HEK293 (cell line): ENCODE data around the gene PDCL2.

Experiments used
- CTCF ChIA-PET: fragments of 350-600 bp; formaldehyde crosslinking; extraction: SDS; loops from one replicate; lab custom pipeline; 2021; ENCODE audit warnings: antibody characterized with exemption; lab: Yijun Ruan, JAX
- POLR2A ChIA-PET: fragments of 300-600 bp; formaldehyde crosslinking; extraction: SDS; loops from one replicate; lab custom pipeline; 2020; ENCODE audit warnings: antibody characterized with exemption, inconsistent platforms; lab: Yijun Ruan, JAX
- H3K27ac ChIP-seq: fragments of 200-500 bp; sonication (Bioruptor generic); 2 replicates; pipeline ENCODE4 v1.5.1; 2014; ENCODE audit warnings: low read depth, low read length, control low read depth, inconsistent platforms; ENCODE audit errors: extremely low read depth
- H3K36me3 ChIP-seq, 2 experiments: fragments of 200-500 bp in 1 of 2; sonication (Bioruptor generic) in 1 of 2; 1 replicate in 1 of 2; 2 replicates in 1 of 2; pipeline ENCODE4 v1.5.1; 2014 to 2017; ENCODE audit warnings: inconsistent platforms in 2 of 2, low read length in 2 of 2; ENCODE audit not compliant: control insufficient read depth in 2 of 2, insufficient read depth in 1 of 2
- H3K4me1 ChIP-seq: fragments of 200-500 bp; sonication (Bioruptor generic); 2 replicates; pipeline ENCODE4 v1.5.1; 2014; ENCODE audit warnings: mild to moderate bottlenecking, low read length, inconsistent platforms; ENCODE audit not compliant: control insufficient read depth, insufficient read depth
- H3K4me3 ChIP-seq: 2 replicates; pipeline ENCODE4 v1.5.1; 2011; ENCODE audit warnings: low read depth, mild to moderate bottlenecking, control low read depth, low read length, moderate library complexity
- H3K9me3 ChIP-seq: fragments of 200-500 bp; sonication (Bioruptor generic); 2 replicates; pipeline ENCODE4 v1.5.1; 2014; ENCODE audit warnings: low read depth, low read length, inconsistent platforms; ENCODE audit not compliant: control insufficient read depth, insufficient read depth
- BCL11B ChIP-seq: fragments of 450-650 bp; formaldehyde crosslinking; IDR thresholded peaks from 2 replicates; pipeline ENCODE4 v1.5.1; 2016; ENCODE audit warnings: low read depth, missing biosample characterization, missing genetic modification characterization
- GLIS1 ChIP-seq: fragments of 450-650 bp; formaldehyde crosslinking; IDR thresholded peaks from 2 replicates; pipeline ENCODE4 v1.5.1; 2016; ENCODE audit warnings: missing biosample characterization, missing genetic modification characterization
- IKZF3 ChIP-seq: fragments of 450-650 bp; IDR thresholded peaks from 2 replicates; pipeline ENCODE4 v1.5.0; 2018; ENCODE audit warnings: missing biosample characterization, mild to moderate bottlenecking, missing genetic modification characterization, moderate library complexity
- MYNN ChIP-seq: fragments of 450-650 bp; formaldehyde crosslinking; IDR thresholded peaks from 2 replicates; pipeline ENCODE4 v1.5.1; 2016; ENCODE audit warnings: missing biosample characterization, missing genetic modification characterization, borderline replicate concordance
- SP7 ChIP-seq: fragments of 450-650 bp; formaldehyde crosslinking; IDR thresholded peaks from 2 replicates; pipeline ENCODE4 v1.5.1; 2016; ENCODE audit warnings: missing biosample characterization, missing genetic modification characterization
- TRIM28 ChIP-seq: IDR thresholded peaks from 2 replicates; pipeline ENCODE4 v1.6.1; 2011; ENCODE audit warnings: low read length, control low read depth, borderline replicate concordance
- ZBTB17 ChIP-seq: fragments of 450-650 bp; formaldehyde crosslinking; IDR thresholded peaks from 2 replicates; pipeline ENCODE4 v1.5.1; 2016; ENCODE audit warnings: missing biosample characterization, missing genetic modification characterization
- ZBTB7A ChIP-seq: fragments of 450-650 bp; formaldehyde crosslinking; IDR thresholded peaks from 2 replicates; pipeline ENCODE4 v1.5.1; 2016; ENCODE audit warnings: low read depth, missing biosample characterization, missing genetic modification characterization
- ZNF324 ChIP-seq: fragments of 450-650 bp; formaldehyde crosslinking; IDR thresholded peaks from 2 replicates; pipeline ENCODE4 v1.5.1; 2016; ENCODE audit warnings: missing biosample characterization, missing genetic modification characterization
- ZNF350 ChIP-seq: fragments of 450-650 bp; formaldehyde crosslinking; IDR thresholded peaks from 2 replicates; pipeline ENCODE4 v1.5.0; 2017; ENCODE audit warnings: missing biosample characterization, mild to moderate bottlenecking, missing genetic modification characterization
- ZNF366 ChIP-seq: fragments of 450-650 bp; formaldehyde crosslinking; conservative IDR thresholded peaks from 2 replicates; pipeline ENCODE4 v1.5.1; 2016; ENCODE audit warnings: missing biosample characterization, missing genetic modification characterization
- ZNF561 ChIP-seq: fragments of 450-650 bp; IDR thresholded peaks from 2 replicates; pipeline ENCODE4 v1.5.1; 2018; ENCODE audit warnings: missing biosample characterization, missing genetic modification characterization, borderline replicate concordance
- ZNF670 ChIP-seq: fragments of 450-650 bp; formaldehyde crosslinking; IDR thresholded peaks from 2 replicates; pipeline ENCODE4 v1.5.1; 2016; ENCODE audit warnings: missing biosample characterization, missing genetic modification characterization, low read depth
- TF ChIP-seq, protein P1 (sequence below): fragments of 450-650 bp; formaldehyde crosslinking; IDR thresholded peaks from 2 replicates; pipeline ENCODE4 v1.5.1; 2016; ENCODE audit warnings: missing biosample characterization, missing genetic modification characterization
- TF ChIP-seq, protein P2 (sequence below): fragments of 450-650 bp; formaldehyde crosslinking; IDR thresholded peaks from 2 replicates; pipeline ENCODE4 v1.5.1; 2016; ENCODE audit warnings: missing biosample characterization, missing genetic modification characterization
- TF ChIP-seq, protein P3 (sequence below): fragments of 450-650 bp; formaldehyde crosslinking; IDR thresholded peaks from 2 replicates; pipeline ENCODE4 v1.5.1; 2016; ENCODE audit warnings: missing biosample characterization, missing genetic modification characterization
- TF ChIP-seq, protein P4 (sequence below): fragments of 450-650 bp; formaldehyde crosslinking; IDR thresholded peaks from 2 replicates; pipeline ENCODE4 v1.5.1; 2016; ENCODE audit warnings: missing biosample characterization, missing genetic modification characterization
- TF ChIP-seq, protein P5 (sequence below): fragments of 450-650 bp; formaldehyde crosslinking; IDR thresholded peaks from 2 replicates; pipeline ENCODE4 v1.5.1; 2017; ENCODE audit warnings: missing biosample characterization, missing genetic modification characterization
- TF ChIP-seq, protein P6 (sequence below): fragments of 450-650 bp; formaldehyde crosslinking; IDR thresholded peaks from 2 replicates; pipeline ENCODE4 v1.5.1; 2017; ENCODE audit warnings: missing biosample characterization, missing genetic modification characterization

PDCL2 gene

DNA sequence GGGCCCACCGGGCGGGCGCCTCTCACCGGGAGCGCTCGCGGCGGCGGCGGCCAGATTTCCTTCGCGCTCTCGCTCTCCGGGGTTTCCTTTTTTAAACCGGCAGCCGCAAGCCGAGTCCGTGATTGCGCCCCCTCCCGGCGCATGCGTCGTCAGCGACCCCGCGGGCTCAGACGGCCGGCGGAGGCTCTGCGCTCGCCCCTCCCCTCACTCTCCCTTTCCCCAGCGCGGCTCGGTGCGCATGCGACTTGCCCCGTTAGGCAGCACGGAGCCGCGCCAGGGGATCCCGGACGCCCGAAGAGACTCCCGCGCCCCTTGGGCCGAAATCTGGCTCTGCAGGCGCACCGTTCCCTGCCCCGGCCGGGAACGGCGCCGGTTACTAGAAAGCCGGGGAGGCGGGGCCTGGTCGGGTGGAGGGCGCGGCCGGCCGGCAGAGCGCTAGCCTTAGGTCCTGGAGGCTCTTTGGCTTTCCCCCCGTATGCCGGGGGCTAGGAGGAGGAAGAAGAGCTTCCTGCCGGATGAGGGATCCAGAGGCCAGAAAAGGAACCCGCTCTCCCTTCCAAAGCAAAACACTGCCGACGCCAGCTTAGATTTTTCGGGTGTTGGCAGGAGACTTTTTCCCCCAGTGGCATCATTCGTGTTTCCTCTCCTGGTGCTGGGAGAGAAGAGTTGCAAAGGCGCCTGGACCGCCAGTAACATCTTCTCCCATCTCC is 45.1 kb downstream of the PDCL2 start, which contains the start of gene CLOCK:
Gene CLOCK, minus strand, starts transcription at position 154 of the 710 bp plus-strand sequence. CDS start 64,124 bp downstream, outside the sequence.
- H3K4me1 ChIP-seq: no peaks in the 10 kb centered on the region
- CTCF ChIA-PET: interaction anchor here (0.6 to 0.7 kb wide), 3 partner anchors 175 to 547 kb away, joined by 3 read pairs; no protein-coding TSS in a partner anchor
- POLR2A ChIA-PET: interaction anchor here (0.6 to 2.4 kb wide), 5 partner anchors 17 to 202 kb away, joined by 3 to 14 read pairs (median 6); partner anchors contain the start of gene TMEM165
- TF ChIP-seq, protein P1, sequence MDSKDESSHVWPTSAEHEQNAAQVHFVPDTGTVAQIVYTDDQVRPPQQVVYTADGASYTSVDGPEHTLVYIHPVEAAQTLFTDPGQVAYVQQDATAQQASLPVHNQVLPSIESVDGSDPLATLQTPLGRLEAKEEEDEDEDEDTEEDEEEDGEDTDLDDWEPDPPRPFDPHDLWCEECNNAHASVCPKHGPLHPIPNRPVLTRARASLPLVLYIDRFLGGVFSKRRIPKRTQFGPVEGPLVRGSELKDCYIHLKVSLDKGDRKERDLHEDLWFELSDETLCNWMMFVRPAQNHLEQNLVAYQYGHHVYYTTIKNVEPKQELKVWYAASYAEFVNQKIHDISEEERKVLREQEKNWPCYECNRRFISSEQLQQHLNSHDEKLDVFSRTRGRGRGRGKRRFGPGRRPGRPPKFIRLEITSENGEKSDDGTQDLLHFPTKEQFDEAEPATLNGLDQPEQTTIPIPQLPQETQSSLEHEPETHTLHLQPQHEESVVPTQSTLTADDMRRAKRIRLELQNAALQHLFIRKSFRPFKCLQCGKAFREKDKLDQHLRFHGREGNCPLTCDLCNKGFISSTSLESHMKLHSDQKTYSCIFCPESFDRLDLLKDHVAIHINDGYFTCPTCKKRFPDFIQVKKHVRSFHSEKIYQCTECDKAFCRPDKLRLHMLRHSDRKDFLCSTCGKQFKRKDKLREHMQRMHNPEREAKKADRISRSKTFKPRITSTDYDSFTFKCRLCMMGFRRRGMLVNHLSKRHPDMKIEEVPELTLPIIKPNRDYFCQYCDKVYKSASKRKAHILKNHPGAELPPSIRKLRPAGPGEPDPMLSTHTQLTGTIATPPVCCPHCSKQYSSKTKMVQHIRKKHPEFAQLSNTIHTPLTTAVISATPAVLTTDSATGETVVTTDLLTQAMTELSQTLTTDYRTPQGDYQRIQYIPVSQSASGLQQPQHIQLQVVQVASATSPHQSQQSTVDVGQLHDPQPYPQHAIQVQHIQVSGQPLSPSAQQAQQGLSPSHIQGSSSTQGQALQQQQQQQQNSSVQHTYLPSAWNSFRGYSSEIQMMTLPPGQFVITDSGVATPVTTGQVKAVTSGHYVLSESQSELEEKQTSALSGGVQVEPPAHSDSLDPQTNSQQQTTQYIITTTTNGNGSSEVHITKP (tag by site-specific recombination): no peak
- TF ChIP-seq ZNF366 (tag by site-specific recombination) (no peak; the same call in 1 of the 2 replicates), ZNF561 (tag by site-specific recombination) (peak; percentile 90; the same call in 1 of the 2 replicates), ZBTB17 (tag by site-specific recombination) (peak; percentile 93), ZNF350 (tag by site-specific recombination) (no peak), GLIS1 (0 out of 2 replicates have a peak, but pooled peaks have one; percentile 48), SP7 (tag by site-specific recombination) (0 out of 2 replicates have a peak, but pooled peaks have one; percentile 19), ZBTB7A (0 out of 2 replicates have a peak, but pooled peaks have one; percentile 37), ZNF324 (tag by site-specific recombination) (0 out of 2 replicates have a peak, but pooled peaks have one; percentile 8), ZNF670 (no peak), BCL11B (no peak), MYNN (tag by site-specific recombination) (no peak), TRIM28 (no peak), IKZF3 (peak; percentile 72; the same call in 1 of the 2 replicates)
- TF ChIP-seq, protein P2, sequence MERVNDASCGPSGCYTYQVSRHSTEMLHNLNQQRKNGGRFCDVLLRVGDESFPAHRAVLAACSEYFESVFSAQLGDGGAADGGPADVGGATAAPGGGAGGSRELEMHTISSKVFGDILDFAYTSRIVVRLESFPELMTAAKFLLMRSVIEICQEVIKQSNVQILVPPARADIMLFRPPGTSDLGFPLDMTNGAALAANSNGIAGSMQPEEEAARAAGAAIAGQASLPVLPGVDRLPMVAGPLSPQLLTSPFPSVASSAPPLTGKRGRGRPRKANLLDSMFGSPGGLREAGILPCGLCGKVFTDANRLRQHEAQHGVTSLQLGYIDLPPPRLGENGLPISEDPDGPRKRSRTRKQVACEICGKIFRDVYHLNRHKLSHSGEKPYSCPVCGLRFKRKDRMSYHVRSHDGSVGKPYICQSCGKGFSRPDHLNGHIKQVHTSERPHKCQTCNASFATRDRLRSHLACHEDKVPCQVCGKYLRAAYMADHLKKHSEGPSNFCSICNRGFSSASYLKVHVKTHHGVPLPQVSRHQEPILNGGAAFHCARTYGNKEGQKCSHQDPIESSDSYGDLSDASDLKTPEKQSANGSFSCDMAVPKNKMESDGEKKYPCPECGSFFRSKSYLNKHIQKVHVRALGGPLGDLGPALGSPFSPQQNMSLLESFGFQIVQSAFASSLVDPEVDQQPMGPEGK (tag by site-specific recombination): peak; percentile 73; the same call in 1 of the 2 replicates
- TF ChIP-seq, protein P3, sequence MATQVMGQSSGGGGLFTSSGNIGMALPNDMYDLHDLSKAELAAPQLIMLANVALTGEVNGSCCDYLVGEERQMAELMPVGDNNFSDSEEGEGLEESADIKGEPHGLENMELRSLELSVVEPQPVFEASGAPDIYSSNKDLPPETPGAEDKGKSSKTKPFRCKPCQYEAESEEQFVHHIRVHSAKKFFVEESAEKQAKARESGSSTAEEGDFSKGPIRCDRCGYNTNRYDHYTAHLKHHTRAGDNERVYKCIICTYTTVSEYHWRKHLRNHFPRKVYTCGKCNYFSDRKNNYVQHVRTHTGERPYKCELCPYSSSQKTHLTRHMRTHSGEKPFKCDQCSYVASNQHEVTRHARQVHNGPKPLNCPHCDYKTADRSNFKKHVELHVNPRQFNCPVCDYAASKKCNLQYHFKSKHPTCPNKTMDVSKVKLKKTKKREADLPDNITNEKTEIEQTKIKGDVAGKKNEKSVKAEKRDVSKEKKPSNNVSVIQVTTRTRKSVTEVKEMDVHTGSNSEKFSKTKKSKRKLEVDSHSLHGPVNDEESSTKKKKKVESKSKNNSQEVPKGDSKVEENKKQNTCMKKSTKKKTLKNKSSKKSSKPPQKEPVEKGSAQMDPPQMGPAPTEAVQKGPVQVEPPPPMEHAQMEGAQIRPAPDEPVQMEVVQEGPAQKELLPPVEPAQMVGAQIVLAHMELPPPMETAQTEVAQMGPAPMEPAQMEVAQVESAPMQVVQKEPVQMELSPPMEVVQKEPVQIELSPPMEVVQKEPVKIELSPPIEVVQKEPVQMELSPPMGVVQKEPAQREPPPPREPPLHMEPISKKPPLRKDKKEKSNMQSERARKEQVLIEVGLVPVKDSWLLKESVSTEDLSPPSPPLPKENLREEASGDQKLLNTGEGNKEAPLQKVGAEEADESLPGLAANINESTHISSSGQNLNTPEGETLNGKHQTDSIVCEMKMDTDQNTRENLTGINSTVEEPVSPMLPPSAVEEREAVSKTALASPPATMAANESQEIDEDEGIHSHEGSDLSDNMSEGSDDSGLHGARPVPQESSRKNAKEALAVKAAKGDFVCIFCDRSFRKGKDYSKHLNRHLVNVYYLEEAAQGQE (tag by site-specific recombination): no peak
- TF ChIP-seq, protein P4, sequence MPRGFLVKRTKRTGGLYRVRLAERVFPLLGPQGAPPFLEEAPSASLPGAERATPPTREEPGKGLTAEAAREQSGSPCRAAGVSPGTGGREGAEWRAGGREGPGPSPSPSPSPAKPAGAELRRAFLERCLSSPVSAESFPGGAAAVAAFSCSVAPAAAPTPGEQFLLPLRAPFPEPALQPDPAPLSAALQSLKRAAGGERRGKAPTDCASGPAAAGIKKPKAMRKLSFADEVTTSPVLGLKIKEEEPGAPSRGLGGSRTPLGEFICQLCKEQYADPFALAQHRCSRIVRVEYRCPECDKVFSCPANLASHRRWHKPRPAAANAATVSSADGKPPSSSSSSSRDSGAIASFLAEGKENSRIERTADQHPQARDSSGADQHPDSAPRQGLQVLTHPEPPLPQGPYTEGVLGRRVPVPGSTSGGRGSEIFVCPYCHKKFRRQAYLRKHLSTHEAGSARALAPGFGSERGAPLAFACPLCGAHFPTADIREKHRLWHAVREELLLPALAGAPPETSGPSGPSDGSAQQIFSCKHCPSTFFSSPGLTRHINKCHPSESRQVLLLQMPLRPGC: no peak
- TF ChIP-seq, protein P5, sequence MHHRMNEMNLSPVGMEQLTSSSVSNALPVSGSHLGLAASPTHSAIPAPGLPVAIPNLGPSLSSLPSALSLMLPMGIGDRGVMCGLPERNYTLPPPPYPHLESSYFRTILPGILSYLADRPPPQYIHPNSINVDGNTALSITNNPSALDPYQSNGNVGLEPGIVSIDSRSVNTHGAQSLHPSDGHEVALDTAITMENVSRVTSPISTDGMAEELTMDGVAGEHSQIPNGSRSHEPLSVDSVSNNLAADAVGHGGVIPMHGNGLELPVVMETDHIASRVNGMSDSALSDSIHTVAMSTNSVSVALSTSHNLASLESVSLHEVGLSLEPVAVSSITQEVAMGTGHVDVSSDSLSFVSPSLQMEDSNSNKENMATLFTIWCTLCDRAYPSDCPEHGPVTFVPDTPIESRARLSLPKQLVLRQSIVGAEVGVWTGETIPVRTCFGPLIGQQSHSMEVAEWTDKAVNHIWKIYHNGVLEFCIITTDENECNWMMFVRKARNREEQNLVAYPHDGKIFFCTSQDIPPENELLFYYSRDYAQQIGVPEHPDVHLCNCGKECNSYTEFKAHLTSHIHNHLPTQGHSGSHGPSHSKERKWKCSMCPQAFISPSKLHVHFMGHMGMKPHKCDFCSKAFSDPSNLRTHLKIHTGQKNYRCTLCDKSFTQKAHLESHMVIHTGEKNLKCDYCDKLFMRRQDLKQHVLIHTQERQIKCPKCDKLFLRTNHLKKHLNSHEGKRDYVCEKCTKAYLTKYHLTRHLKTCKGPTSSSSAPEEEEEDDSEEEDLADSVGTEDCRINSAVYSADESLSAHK (tag by site-specific recombination): no peak
- TF ChIP-seq, protein P6, sequence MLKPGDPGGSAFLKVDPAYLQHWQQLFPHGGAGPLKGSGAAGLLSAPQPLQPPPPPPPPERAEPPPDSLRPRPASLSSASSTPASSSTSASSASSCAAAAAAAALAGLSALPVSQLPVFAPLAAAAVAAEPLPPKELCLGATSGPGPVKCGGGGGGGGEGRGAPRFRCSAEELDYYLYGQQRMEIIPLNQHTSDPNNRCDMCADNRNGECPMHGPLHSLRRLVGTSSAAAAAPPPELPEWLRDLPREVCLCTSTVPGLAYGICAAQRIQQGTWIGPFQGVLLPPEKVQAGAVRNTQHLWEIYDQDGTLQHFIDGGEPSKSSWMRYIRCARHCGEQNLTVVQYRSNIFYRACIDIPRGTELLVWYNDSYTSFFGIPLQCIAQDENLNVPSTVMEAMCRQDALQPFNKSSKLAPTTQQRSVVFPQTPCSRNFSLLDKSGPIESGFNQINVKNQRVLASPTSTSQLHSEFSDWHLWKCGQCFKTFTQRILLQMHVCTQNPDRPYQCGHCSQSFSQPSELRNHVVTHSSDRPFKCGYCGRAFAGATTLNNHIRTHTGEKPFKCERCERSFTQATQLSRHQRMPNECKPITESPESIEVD (tag by site-specific recombination): no peak

More for the DNA sequence above, 45.1 kb downstream of the PDCL2 start, which contains the start of gene CLOCK:
- Histone ChIP-seq H3K9me3 (no peaks in the 10 kb centered on the region), H3K36me3 (no peaks in the 10 kb centered on the region), H3K4me3 (peak within 1 kb of the TSS; percentile 66), H3K27ac (peak within 1 kb of the TSS; percentile 84)
